Brain pericyte (primary cell): ENCODE results near the gene DCLRE1B.
A peak's percentile ranks its signal among the peaks of the same experiment; 100 is the strongest.

Experiments used
- DNase-seq: peaks from one replicate; pipeline ENCODE4 v3.0.0-alpha.2; 2012; ENCODE audit warnings: low read depth, low spot score

The DCLRE1B gene

DNA sequence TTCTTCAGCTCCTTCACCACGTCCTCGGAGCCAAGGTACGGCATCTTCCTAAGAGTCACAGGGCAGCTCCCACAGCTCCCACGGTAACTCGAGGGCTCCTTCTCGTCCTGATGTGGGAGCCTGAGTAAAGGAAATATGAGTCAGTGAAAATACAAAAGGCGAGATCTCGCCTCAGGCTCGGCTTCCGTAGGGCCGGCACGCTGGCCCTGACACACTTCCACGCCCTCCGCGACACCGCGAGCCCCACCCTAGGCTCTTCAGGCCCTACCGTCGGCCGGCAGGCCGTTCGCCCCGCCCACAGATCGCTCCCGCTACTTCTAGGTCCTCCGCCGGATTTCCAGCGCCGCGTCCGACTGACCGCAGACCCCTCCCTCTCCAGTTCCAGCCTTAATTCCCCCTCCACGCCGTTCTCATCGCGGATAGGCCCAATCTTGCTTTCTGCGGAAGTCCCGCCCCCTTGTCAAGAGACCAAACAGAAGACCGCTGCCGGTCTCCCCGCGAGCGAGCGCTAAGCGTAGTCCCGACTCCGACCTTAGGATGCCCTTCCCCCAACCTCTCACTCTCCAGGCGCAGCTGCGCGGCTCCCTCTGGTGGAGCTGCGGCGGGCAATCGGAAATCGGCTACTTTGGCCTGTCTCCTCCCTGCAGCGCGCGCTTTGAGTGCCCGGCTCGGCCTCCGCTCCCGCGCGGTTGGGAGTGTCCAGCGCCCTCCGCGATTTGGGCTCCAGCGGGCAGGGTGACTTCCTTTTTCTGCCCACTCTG is at the start of gene DCLRE1B, which contains the start of gene AP4B1:
DCLRE1B (plus strand) TSS at position 653 of the 761 bp plus-strand sequence. CDS start 261 bp downstream, outside the sequence.
AP4B1 (minus strand) TSS at position 126 of the 761 bp plus-strand sequence; CDS start at position 44, 82 bp downstream.
- peak; percentile 99 for DNase-seq

DNA sequence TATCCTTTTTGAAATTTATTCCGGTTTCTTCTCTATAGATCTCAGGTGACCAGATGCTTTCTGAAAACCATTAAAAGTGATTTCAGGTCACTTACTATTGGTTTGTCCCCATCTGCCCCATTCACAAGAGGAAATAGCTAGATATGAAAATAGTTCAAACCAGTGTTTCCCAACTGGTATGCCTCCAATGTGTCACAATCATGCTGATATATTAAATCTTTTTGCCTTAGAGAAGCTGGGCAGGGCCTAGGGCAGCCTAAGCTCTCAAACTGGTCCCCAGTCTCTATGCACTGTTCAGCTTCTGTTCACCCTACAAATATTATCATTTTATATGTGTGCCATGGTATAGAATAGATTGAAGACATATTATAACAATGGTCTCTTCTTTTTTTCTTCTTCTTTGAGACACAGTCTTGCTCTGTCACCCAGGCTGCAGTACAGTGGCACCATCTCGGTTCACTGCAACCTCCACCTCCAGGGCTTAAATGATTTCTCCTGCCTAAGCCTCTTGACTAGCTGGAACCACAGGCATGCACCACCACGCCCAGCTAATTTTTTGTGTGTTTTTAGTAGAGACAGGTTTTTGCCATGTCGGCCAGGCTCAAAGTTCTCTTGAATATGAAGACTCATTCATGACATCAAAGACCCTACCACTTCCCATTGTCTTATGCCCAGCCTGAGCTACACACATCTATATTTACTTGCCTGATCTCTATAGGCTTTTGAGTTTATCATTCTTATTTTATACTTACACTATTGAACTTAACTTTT is 49.3 kb upstream of the DCLRE1B start:
- DNase-seq = no peak

DNA sequence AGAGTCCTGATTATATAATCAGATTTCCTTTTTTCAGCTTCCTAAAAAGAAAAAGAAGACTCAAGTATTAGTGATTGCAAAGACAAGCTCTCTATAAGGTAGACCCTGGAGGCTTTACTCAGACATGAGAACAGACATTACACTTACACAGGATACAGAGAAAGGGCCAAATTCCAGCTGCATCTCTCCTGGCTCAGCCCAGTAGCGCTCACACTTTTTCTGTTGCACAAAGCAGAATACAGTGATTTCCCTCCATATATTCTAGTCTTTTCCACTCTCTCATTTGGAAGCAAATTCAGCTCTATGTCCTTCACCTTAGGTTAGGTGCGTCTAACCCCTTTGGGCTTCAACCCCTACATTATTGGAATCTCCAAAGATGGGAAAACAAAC is 48.7 kb upstream of the DCLRE1B start:
- DNase-seq = no peak

DNA sequence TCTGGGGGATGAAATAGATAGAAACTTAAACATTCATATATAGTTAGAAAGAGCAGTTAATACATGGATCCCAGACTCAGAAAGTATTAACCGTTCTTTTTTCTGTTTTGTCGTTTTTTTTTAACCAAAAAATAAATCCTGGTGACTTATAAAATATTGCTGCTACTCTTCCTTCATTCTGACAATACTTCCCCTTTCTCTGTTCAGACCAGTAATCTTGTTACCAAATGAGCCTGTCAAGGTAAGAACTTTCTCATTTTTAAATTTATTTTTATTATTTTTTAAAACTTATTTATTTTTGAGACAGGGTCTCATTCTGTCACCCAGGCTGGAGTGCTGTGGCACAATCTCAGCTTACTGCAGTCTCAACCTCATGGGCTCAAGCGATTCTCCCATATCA is 47.4 kb upstream of the DCLRE1B start:
- no peak for DNase-seq

DNA sequence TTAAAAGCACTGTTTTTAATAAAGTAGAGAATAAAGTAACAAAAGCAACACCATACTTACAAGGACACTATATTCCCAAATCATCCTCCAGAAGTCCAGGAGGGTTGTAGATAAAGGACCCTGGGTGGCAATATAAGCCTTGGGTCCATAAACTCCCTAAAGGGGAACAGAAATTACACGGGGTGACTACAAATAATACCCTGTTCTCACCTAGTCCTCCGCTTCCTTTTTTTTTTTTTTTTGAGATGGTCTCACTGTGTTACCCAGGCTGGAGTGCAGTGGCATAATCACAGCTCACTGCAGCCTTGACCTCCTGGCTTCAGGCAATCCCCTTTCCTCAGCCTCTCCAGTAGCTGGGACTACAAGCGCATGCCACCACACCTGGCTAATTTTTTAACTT is 46.7 kb upstream of the DCLRE1B start:
- no peak for DNase-seq

DNA sequence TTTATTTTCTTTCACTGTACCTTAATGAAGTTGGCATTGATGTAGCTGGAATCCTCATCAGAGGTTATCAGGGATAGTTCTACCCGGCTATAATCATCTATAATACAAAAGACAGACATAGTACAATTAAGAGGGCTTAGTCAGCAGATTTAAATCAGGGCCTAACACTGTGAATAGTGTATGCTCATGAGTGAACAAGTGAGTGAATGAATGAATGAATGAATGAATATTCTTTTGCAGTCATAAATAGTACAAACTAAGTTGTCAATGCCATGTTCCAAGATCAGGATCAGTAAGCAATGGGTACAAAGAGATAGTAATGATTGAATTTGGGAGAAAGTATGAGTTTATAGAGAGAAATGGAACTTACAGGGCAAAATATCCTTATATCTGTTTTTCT is 46.1 kb upstream of the DCLRE1B start:
- no peak for DNase-seq

DNA sequence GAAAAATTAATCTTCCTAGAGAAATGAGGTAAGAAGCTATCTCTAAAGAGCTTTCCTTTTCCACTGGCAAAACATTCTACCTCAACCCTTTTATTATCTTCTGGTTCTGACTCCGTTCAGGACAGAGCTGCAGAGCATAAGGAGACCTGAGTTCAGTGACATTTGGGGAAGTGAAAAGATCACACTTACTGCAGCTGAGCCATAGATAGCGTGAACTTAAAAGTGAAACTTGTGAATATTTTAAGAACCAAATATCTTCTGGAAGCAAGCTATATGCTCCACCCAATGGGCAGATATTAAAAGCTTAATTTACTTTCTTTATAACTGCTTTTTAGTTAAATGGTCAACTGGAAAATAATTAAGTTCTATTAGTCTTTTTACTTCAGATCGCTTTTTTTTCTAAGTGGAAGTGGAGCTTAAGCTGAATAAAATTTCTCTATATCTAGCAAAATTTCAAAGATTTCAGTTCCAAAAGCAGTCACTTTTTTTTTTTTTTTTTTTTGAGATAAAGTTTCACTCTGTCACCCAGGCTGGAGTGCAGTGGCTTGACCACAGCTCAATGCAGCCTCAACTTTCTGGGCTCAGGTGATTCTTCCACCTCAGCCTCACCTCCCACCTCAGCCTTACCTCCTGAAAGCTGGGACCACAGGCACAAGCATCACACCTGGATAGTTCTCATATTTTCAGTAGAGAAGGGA is 45.5 kb upstream of the DCLRE1B start:
- no peak for DNase-seq

DNA sequence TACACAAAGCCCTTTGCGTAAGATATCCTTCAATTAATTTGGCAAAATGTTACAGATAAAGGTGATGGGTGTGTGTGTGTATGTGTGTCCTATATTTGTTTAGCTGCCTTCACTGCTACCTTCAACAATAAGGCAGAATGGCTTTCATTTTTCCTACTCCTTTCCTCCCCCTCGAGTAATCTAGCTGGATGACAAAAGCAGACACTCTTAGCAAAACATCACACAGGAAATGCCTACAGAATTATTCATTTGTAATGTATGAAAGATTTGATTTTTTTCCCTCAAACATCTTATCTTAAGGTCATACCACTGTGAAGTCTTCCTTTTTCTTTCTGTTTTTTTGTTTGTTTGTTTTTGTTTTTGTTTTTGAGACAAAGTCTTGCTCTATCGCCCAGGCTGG is 44.2 kb upstream of the DCLRE1B start:
- DNase-seq = no peak

DNA sequence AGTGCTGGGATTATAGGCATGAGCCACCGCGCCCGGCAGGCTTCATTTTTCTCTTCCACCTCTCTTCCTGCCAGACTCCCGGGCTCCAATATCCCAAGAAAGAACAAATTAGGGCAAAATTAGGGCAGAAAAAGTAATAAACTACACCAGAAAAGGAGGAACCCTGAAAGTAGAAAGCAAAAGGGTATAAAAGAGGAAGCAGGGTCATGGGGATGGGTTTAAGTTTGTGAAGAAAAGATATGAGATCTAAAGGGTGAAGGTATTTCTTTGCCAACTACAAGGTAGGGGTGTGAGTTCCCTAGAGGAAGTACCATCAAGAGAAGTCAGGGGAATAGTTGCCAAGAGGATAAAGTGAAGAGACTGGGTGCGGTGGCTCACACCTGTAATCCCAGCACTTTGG is 43.5 kb upstream of the DCLRE1B start:
- no peak for DNase-seq

DNA sequence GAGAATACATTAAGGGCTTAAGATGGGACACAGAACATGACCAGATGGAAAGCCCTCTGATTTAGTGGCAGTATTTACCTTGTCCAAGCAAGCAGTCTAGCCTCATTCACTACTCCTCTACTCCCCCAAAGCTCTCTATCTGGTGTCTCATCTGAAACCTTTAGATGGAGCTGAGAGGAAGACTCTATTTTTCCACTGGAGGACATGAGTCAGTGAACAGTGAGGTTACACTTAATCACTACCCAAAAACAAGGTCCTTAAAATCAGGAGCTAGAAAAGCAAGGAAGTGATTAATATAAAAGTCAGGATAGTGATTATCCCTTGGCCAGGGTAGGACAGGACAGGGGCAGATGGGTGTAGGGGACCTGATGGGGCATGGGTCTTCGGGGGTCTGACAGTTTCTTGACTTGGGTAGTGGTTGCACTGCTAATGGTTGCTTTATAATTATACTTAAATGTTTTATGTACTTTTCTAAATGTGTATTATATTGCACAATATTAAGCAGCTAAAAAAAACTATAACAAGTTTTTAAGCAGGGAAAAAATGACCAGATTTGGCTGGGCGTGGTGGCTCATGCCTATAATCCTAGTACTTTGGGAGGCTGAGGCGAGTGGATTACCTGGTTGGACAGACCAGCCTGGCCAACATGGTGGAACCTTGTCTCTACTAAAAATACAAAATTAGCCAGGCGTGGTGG is 36.6 kb upstream of the DCLRE1B start:
- no peak for DNase-seq

DNA sequence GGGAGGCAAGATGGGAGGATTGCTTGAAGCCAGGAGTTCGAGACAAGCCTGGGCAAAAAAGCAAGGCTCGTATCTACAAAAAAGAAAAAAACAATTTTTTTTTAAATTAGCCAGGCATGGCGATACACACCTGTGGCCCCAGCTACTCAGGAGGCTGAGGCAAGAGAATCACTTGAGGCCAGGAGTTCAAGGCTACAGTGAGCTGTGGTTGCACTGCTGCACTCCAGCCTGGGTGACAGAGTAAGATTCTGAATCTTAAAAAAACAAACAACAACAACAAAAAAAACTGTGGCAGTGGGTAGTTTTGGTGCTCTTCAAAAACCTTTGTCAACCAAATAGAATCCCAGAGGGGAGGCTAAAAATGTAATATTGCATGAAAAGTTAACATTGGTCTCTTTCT is 34.3 kb upstream of the DCLRE1B start:
- DNase-seq = no peak

DNA sequence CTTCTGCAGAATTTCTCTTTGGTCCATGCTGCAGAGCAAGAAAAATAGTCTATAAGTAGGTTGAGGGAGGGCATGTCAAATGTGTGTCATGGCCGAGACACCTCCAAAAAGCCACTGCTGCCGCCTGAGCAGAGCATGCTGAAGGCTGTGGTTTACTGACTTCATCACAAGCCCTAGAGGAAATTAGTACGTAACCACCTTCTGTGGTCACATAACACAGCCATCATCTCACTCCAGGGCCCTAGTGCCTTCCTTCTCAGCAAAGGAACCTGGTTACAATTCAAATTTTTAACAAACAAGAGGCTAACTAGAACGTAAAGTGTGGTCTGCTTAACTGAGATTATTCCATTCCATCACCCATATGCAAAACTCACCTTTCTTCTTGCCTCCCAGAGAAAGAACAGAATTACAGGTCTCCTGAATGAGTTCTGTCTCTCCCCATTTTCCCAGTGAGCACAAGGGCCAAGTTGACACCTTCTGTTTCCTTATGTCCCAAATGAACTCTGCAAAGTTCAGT is 33.5 kb upstream of the DCLRE1B start, which contains the start of gene PTPN22:
PTPN22 (minus strand) TSS at position 116 of the 517 bp plus-strand sequence.
- no peak for DNase-seq

DNA sequence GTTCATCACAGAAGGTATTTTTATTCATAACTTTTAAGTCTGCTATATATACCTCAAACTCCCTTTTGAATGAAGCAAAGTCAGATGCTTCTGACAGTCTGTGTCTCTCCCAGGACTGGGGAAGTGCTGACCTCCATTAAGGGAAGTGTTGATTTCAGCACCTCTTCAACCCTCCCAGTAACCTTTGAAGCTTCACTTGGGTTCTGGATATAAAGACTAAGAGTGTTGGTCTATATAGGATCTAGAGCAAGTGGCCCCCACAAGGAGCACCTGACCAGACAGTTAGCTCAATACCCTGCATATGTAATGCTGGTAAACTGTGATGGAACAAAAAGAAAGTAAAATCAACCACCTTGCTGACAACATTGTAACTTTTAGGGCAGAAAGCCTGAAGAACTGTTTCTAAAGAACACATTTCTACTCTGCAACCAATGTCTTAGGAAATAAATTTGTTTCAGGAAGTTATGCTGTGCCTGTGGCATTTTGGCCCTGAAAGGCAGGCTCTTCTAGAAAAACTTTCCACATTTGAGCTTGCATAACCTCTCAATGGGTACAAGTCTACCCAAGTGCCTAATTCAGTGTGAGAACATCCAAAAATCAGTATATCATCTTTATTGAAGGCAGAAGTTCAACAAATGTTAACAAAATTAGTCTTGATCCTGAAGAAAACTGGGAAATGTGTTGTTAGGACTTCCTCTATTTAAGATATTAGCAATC is 32.7 kb upstream of the DCLRE1B start:
- no peak for DNase-seq

DNA sequence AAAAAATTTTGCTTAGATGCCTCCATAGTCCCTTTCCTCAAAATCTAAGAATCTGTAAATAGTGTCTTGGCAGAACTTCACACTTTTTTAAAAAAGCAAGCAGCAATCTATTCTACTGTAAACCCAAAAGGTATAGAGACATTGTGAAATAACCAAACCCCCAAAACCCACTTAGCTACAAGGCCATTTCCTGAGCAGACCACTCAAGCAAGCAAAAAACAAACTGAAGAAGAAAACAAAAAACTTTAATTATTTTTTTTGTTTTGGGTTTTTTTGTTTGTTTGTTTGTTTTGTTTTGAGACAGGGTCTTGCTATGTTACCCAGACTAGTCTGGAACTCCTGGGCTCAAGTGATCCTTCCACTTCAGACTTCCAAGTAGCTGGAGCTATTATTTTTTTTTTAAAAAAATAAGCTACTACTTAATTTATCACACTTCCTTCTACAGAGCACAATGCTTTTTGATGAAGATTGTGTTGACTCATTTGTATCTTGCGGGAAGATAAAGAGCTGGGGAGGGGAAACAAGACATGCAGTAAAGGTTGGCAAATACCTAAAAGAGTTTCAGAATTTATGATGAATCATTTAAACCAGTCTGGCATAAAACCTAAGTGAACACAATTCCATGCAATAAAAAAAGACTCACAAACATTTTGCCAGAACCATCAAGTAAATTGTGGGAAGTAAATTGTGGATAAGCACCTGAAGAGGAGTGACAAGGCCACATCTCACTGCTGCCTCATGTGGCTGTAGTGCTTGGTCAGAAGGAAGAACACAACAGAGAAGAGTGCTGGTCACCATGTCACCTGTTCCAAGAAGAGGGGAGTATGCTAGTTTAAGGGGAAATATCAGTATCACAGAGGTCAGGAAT is 30.9 kb upstream of the DCLRE1B start:
- no peak for DNase-seq

DNA sequence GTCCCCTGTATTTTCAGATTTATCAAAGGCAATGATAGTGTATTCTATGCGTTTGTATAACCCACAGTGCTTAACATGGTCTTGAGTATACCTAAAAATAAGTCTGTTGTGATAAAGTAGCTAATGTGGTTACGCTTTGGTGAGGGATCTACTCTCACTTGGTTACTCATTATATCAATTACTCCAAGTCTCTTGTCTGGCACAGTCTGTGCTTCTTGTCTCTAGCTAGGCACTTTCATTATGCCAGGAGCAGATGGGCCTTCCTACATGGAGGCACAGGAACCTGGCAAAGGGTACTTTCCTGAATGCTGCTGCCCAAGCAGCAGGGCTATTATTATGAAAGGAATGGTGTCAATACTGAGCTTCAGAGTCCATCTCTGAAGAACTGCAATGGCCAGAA is 29.4 kb upstream of the DCLRE1B start:
- DNase-seq = no peak

DNA sequence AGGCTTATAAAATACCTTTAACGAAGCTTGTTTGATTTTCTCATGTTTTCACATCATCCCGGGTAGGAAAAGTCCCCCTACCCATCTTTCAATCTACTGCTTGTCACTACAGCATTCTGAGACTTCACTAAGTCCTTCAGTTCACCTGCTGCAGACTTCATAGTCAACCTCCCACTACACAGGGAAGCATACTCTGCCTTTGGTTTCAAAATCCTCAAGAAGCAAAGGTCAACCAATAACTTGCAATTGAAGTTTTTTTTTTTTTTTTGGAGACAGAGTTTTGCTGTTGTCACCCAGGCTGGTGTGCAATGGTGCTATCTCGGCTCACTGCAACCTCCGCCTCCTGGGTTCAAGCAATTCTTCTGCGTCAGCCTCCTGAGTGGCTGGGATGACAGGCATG is 28.9 kb upstream of the DCLRE1B start:
- no peak for DNase-seq

DNA sequence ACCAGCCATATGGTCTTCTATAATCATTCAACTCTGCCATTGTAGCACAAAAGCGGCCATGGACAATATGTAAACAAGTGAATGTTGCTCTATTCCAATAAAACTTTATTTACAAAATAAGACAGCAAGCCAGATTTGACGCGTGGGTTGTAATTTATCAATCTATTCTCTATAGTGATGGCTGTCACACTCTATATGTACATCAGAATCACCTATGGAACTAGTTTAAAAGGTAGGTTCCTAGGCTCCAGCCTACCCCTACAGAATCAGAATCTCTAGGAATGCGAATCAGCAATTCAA is 25.4 kb upstream of the DCLRE1B start:
- DNase-seq = no peak

DNA sequence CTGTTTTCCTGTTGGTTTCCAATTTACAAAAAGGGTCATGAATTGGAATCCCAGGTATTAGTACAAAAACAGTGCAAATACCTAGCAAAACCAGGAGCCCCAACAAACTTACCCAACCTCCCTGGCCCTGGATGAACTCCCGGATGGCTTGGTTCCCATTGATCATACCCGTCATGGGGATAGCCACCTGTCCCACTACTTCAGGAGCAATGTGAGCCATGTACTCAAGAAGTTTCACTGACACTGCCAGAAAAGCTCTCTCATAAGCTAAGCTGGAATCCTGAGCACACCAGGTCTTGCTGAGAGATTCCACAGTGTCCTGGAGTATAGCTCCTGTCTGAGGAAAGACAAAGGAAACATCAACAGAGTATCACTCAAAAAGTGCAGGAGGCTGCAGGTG is 23.5 kb upstream of the DCLRE1B start:
- DNase-seq = no peak

DNA sequence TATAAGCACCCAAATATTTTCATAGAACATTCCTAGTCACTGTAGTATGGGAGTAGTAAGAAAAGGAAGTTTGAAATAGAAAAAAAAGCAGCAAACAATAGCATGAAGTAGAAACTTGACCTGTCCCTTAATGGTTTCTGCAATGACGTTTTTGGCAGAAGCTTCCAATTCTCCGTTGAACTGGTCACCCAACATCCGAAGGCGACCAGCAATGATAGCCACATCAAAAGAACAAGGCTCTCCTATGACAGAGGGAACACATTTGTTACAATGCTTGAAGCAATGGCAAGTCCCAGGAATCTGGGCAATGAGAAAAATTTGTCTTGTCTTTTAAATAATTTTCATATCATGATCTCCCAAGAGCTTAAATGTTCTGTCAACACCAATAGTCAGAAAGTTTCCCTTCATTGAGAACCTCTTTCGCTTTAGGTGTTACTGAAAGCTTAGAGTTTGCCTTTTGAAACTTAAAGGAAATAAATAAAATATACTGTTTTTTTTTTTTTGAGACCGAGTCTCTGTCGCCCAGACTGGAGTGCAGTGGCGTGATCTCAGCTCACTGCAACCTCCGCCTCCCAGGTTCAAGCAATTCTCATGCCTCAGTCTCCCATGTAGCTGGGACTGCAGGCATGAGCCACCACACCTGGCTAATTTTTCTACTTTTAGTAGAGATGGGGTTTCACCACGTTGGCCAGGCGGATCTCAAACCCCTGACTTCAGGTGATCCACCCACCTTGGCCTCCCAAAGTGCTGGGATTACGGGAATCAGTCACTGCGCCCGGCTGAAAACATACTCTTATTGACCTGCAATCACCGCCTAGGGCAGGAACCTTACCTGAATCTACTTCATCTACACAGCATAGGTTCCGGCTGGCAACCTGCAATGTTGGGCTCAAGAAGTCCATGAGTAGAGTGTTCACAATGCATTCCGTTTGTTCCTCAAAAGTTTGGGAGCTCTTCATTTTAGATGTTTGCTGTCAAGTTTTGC is 18.4 kb upstream of the DCLRE1B start:
- DNase-seq = no peak
